Endothelial cell of umbilical vein (primary cell): Measurements from ENCODE around the gene SRSF9. TPM values are rescaled to one million over a fixed set of nuclear protein-coding genes. Genes with fewer than 3 reads are reported as not detected.

Experiments
- BruUV-seq: library from RNA; stranded (reverse); fragments of 400-500 nt; replicated peaks from 2 replicates; lab custom pipeline; 2021; lab: Mats Ljungman, UMichigan
- CTCF ChIA-PET: fragments of 300-600, 350-600 bp; sonication (Branson Sonifier 250); formaldehyde crosslinking; loops from one replicate; lab custom pipeline; 2021; ENCODE audit warnings: antibody characterized with exemption, inconsistent platforms; lab: Charles Lee
- POLR2A ChIA-PET: fragments of 300-600, 350-600 bp; sonication (Branson Sonifier 250); formaldehyde crosslinking; loops from one replicate; lab custom pipeline; 2021; ENCODE audit warnings: antibody characterized with exemption, inconsistent platforms; lab: Charles Lee
- DNase-seq: peaks from one replicate; pipeline ENCODE4 v3.0.0-alpha.2; 2011; ENCODE audit warnings: low read depth, low spot score
- FAIRE-seq: peaks from 2 replicates; lab custom pipeline; 2011; peaks lifted over from hg19 to GRCh38; lab: Jason Lieb, UNC
- H2AFZ ChIP-seq: 2 replicates; pipeline ENCODE4 v1.6.0; 2012; ENCODE audit warnings: low read depth, low read length, control low read depth, inconsistent platforms
- H3K27ac ChIP-seq: 2 replicates; pipeline ENCODE4 v1.5.1; 2011; ENCODE audit warnings: low read depth, mild to moderate bottlenecking, control low read depth, low read length, moderate library complexity; ENCODE audit not compliant: insufficient read depth
- H3K27me3 ChIP-seq, 2 experiments: 2 replicates each; pipeline versions ENCODE4 v1.6.0 to v1.6.1; 2011; ENCODE audit warnings: low read length in 2 of 2, mixed read lengths in 1 of 2; ENCODE audit not compliant: control insufficient read depth in 2 of 2, insufficient read depth in 2 of 2
- H3K36me3 ChIP-seq, 2 experiments: 2 replicates in 1 of 2; 3 replicates in 1 of 2; pipeline ENCODE4 v1.5.1; 2011; ENCODE audit warnings: low read length in 2 of 2, mild to moderate bottlenecking in 1 of 2, moderate library complexity in 1 of 2; ENCODE audit not compliant: control insufficient read depth in 2 of 2, insufficient read depth in 2 of 2; ENCODE audit errors: extremely low read depth in 1 of 2
- H3K4me1 ChIP-seq: 3 replicates; pipeline ENCODE4 v1.5.1; 2011; ENCODE audit warnings: mild to moderate bottlenecking, low read length; ENCODE audit not compliant: control insufficient read depth, insufficient read depth; ENCODE audit errors: extremely low read depth
- H3K4me2 ChIP-seq: 2 replicates; pipeline ENCODE4 v1.6.1; 2011; ENCODE audit warnings: low read length, control low read depth, mixed read lengths; ENCODE audit not compliant: insufficient read depth
- H3K4me3 ChIP-seq, 3 experiments: fragments of 200-600 bp in 1 of 3; sonication (generic), shearing (Covaris generic) in 1 of 3; replicated peaks in 1 of 3; 2 replicates each; pipeline ENCODE4 v1.5.1; 2011 to 2016; ENCODE audit warnings: control low read depth in 3 of 3, low read length in 3 of 3, mild to moderate bottlenecking in 2 of 3, inconsistent platforms in 1 of 3, low read depth in 1 of 3, moderate library complexity in 1 of 3; ENCODE audit not compliant: insufficient read depth in 1 of 3
- H3K79me2 ChIP-seq: 2 replicates; pipeline ENCODE4 v1.6.0; 2012; ENCODE audit warnings: low read length, inconsistent platforms; ENCODE audit not compliant: control insufficient read depth, insufficient read depth
- H3K9ac ChIP-seq: replicated peaks from 2 replicates; pipeline ENCODE3; 2011; ENCODE audit warnings: low read length, control low read depth; ENCODE audit not compliant: insufficient read depth; ENCODE audit errors: extremely low read depth
- H3K9me1 ChIP-seq: replicated peaks from 3 replicates; pipeline ENCODE4 v1.6.0; 2011; ENCODE audit warnings: mild to moderate bottlenecking, low read length; ENCODE audit not compliant: control insufficient read depth, insufficient read depth; ENCODE audit errors: extremely low read depth
- H3K9me3 ChIP-seq: replicated peaks from 2 replicates; pipeline ENCODE4 v1.5.1; 2012; ENCODE audit warnings: low read length, inconsistent platforms; ENCODE audit not compliant: control insufficient read depth, insufficient read depth
- H4K20me1 ChIP-seq: replicated peaks from 2 replicates; pipeline ENCODE3; 2011; ENCODE audit warnings: mild to moderate bottlenecking, low read length; ENCODE audit not compliant: control insufficient read depth, insufficient read depth; ENCODE audit errors: extremely low read depth
- CTCF ChIP-seq, 2 donors: IDR thresholded peaks; 1 replicate in 1 of 2; 2 replicates in 1 of 2; pipeline ENCODE4 v1.5.1; 2011; ENCODE audit warnings: low read length in 2 of 2, mild to moderate bottlenecking in 2 of 2, moderate library complexity in 2 of 2, control low read depth in 1 of 2, inconsistent platforms in 1 of 2, low read depth in 1 of 2; ENCODE audit not compliant: insufficient read depth in 1 of 2; ENCODE audit errors: extremely low read depth in 1 of 2
- EZH2 ChIP-seq: IDR thresholded peaks from 2 replicates; pipeline ENCODE4 v1.6.1; 2012; ENCODE audit warnings: borderline replicate concordance, low read depth, mild to moderate bottlenecking, moderate library complexity, low read length, inconsistent platforms; ENCODE audit not compliant: severe bottlenecking
- FOS ChIP-seq: IDR thresholded peaks from 2 replicates; pipeline ENCODE4 v1.6.1; 2011; ENCODE audit warnings: mild to moderate bottlenecking, low read length, moderate library complexity, borderline replicate concordance; ENCODE audit not compliant: insufficient read depth
- GATA2 ChIP-seq: IDR thresholded peaks from 2 replicates; pipeline ENCODE4 v1.7.0; 2011; ENCODE audit warnings: low read depth, mild to moderate bottlenecking, moderate library complexity, mixed read lengths, low read length; ENCODE audit not compliant: insufficient read length, insufficient read depth
- JUN ChIP-seq: IDR thresholded peaks from 2 replicates; pipeline ENCODE4 v1.6.1; 2011; ENCODE audit warnings: borderline replicate concordance, low read depth; ENCODE audit not compliant: insufficient read length, insufficient read depth
- MAX ChIP-seq: IDR thresholded peaks from 2 replicates; pipeline ENCODE4 v1.6.1; 2011; ENCODE audit not compliant: insufficient read depth, insufficient read length
- MYC ChIP-seq: IDR thresholded peaks from one replicate; pipeline ENCODE4 v1.6.1; 2011; ENCODE audit warnings: mild to moderate bottlenecking, low read depth, low read length
- POLR2A ChIP-seq: IDR thresholded peaks from 2 replicates; pipeline ENCODE4 v1.6.1; 2012; ENCODE audit warnings: low read depth, mild to moderate bottlenecking, control low read depth, low read length
- POLR2AphosphoS5 ChIP-seq: IDR thresholded peaks from 2 replicates; pipeline ENCODE4 v1.6.1; 2012; ENCODE audit warnings: low read depth, mild to moderate bottlenecking, control low read depth, low read length, moderate library complexity; ENCODE audit not compliant: insufficient read depth
- dilution Hi-C: fragments of 300-500 bp; cut with MboI; formaldehyde crosslinking; loops from one replicate; pipeline ENCODE4 v1.15.0; 2019; ENCODE audit warnings: low sequenced_read_pairs; ENCODE audit not compliant: extremely low pct_ligation_motif_present
- intact Hi-C: fragments of 100-400 bp; cut with micrococcal nuclease; formaldehyde crosslinking; loops from one replicate; pipeline ENCODE4 v1.10.0; 2022
- polyA plus RNA-seq, 4 experiments: library from polyadenylated mRNA; depleted of rRNA in 3 of 4; stranded (reverse) in 3 of 4; unstranded in 1 of 4; fragments of >200 nt; gene quantifications; 2 replicates each; pipeline versions ENCODE4 v1.2.1 to v1.2.3, GENCODE V29; 2011 to 2012; ENCODE audit warnings: missing spikeins in 1 of 4
- total RNA-seq: library from RNA; stranded (reverse); gene quantifications from 2 replicates; pipeline ENCODE4 v1.2.3, GENCODE V29; 2021

SRSF9 gene
- total and polyA plus RNA-seq, 2 donors (not counting 3 experiments of a cell fraction or from before 2014, with no cell fraction given) = 153 to 226 TPM

GRCh38 chr12:120468325-120468820 is 1.2 kb downstream of the SRSF9 start:
- ChIA-PET POLR2A (interaction anchor here (0.7 to 2.8 kb wide), 5 partner anchors 9 to 231 kb away, joined by 3 to 24 read pairs (median 4); partner anchors contain the start of genes DYNLL1 and POP5), CTCF (interaction anchor here (1.1 to 3.9 kb wide), 6 partner anchors 9 to 82 kb away, joined by 3 to 29 read pairs (median 4); partner anchors contain the start of gene DYNLL1)
- peak; percentile 68 for FAIRE-seq
- TSS peak; percentile 40 for BruUV-seq
- H3K9me3 ChIP-seq = no peaks in the 10 kb centered on the region
- peaks cover 56% of the 10 kb centered on the region for H3K79me2 ChIP-seq
- intact Hi-C loops (loop anchor here (2.0 kb wide), 1 partner anchor 60 kb away; the partner anchor contains the start of gene COQ5), dilution Hi-C loops (no loop called here)
- no peaks in the 10 kb centered on the region for H3K27me3 ChIP-seq
- H4K20me1 ChIP-seq = peaks cover 2% of the 10 kb centered on the region
- no peak for DNase-seq
- H3K4me3 ChIP-seq = peak overlapping the region; percentile 54 to 90 (median 78)
- H3K27ac ChIP-seq = peak overlapping the region; percentile 68
- no peak overlapping the region for H2AFZ ChIP-seq
- TF ChIP-seq EZH2 (no peak), GATA2 (no peak), POLR2A (no peak)
- H3K4me2 ChIP-seq = peak overlapping the region; percentile 46
- H3K4me1 ChIP-seq = peaks cover 3% of the 10 kb centered on the region
- no peaks in the 10 kb centered on the region for H3K9me1 ChIP-seq
- H3K36me3 ChIP-seq = peaks cover 16 to 19% of the 10 kb centered on the region in 2 experiments
- peak overlapping the region; percentile 71 for H3K9ac ChIP-seq

- FAIRE-seq (no peak), DNase-seq (no peak)
- TF ChIP-seq MYC (no peak), POLR2A (no peak), GATA2 (no peak), FOS (no peak), POLR2AphosphoS5 (no peak), JUN (no peak), EZH2 (no peak), CTCF (IDR thresholded peaks at IDR 0.05; ENCODE audit: extremely low read depth in 1 of 2, insufficient read depth in 1 of 2, low read depth in 1 of 2, low read length in 2 of 2) (no peak), MAX (no peak)
- no peaks in the 10 kb centered on the region for H3K27me3 ChIP-seq
- H3K4me1 ChIP-seq = peaks cover 3% of the 10 kb centered on the region
- H4K20me1 ChIP-seq = peaks cover 2% of the 10 kb centered on the region
- no peak overlapping the region for H3K4me3 ChIP-seq
- BruUV-seq = no TSS peak
- no peak overlapping the region for H3K9ac ChIP-seq
- H3K79me2 ChIP-seq = peaks cover 58% of the 10 kb centered on the region
- H3K9me3 ChIP-seq = no peaks in the 10 kb centered on the region
- dilution Hi-C loops (no loop called here), intact Hi-C loops (no loop called here)
- ChIA-PET POLR2A (interaction anchor here (2.8 kb wide), 1 partner anchor 29 kb away, joined by 24 read pairs; the partner anchor contains the start of gene DYNLL1), CTCF (interaction anchor here (1.1 to 3.9 kb wide), 7 partner anchors 8 to 110 kb away, joined by 3 to 29 read pairs (median 6); partner anchors contain the start of genes COX6A1 and DYNLL1)
- no peaks in the 10 kb centered on the region for H3K9me1 ChIP-seq
- no peak overlapping the region for H3K4me2 ChIP-seq
- no peak overlapping the region for H2AFZ ChIP-seq
- peaks cover 25 to 26% of the 10 kb centered on the region in 2 experiments for H3K36me3 ChIP-seq
- no peak overlapping the region for H3K27ac ChIP-seq
Observed at GRCh38 chr12:120467439-120467838, 2.1 kb downstream of the SRSF9 start.
